GM21786 (cell line): ENCODE measurements around the gene MREG.

Experiments
- ATAC-seq: cut with Tn5 transposase; IDR thresholded peaks from one replicate; pipeline ENCODE4 v1.9.1; 2021; ENCODE audit not compliant: unreplicated experiment

Gene MREG

DNA sequence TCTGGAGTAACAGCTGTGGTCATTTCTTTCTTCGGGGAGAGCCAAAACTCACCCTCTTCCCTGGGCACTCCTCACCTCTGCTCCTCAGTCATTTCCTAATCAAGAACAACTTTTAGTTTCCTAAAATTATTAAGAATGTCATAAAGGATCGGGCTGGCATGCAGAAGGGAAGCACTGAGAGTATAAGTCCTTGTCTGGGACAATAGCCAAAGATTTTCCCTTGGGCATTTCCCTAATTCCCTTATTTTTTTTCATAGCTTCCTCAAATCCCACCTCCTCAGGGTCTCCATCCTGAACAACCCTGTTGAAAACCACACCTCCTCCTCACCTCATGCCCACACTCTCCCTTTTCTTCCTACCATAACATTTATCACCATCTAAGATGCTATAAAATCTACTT, 115.0 kb downstream of the MREG start:
- no peak for ATAC-seq

DNA sequence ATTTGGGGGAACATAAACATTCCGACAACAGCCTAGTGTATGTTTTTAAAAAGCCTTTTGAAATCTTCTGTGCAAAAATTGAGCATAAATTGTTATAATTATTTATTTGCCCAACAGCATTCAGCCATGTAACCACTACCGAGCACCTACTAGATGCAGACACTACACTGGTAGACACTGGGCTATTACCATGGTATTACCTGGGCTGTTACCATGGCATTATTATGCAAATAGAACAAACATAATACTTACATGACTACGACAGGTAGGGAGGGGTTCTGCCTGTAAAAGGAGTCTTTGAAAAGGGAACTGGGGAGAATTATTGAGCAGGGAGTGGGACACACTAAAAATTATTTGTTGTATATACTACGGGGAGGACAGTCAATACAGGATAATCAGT, 116.4 kb downstream of the MREG start:
- ATAC-seq = no peak

DNA sequence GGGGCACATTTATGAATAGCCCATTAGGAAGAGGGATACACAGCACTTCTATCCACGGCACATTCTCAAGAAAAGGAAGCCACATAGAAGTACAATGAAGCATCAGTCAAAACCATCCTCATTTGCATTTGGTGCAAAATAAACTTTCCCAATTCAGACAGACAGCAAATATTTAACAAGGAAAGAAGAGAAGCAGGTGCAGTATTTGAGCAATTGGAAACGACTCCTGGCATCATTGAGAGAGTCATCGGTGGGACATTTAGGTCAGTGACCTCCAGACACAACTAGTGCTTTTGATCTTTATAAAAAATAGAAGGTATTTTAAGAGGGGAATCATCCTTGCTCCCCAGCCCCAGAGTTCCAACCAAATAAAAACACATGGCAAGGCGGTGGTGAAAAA, 118.0 kb downstream of the MREG start:
- no peak for ATAC-seq
